Measurements from ENCODE around the gene OR1L1.

Gene OR1L1

DNA sequence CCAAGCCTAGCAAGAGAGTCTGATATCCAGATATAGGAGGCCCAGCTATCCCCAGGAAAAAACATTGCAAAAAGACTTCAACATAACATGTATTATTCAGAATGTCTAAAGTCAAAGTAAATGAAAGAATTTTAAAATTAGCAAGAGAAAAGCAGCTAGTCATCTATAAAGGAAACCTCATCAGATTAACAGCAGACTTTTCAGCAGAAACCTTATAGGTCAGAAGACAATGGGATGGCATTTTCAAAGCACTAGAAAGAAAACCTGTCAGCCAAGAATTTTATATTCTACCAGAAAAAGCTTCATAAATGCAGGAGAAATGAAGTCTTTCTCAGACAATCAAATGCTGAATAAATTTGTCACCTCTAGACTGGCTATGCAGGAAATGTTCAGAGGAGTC is 23.3 kb downstream of the OR1L1 start:
- in situ Hi-C loops (cut with MboI; ENCODE audit: low pct_unique_long_range_greater_than_20kb, low sequenced_read_pairs, unreplicated experiment): no loop called here
- DNase-seq (ENCODE audit: low spot score): no peak
- TF ChIP-seq, protein P1, sequence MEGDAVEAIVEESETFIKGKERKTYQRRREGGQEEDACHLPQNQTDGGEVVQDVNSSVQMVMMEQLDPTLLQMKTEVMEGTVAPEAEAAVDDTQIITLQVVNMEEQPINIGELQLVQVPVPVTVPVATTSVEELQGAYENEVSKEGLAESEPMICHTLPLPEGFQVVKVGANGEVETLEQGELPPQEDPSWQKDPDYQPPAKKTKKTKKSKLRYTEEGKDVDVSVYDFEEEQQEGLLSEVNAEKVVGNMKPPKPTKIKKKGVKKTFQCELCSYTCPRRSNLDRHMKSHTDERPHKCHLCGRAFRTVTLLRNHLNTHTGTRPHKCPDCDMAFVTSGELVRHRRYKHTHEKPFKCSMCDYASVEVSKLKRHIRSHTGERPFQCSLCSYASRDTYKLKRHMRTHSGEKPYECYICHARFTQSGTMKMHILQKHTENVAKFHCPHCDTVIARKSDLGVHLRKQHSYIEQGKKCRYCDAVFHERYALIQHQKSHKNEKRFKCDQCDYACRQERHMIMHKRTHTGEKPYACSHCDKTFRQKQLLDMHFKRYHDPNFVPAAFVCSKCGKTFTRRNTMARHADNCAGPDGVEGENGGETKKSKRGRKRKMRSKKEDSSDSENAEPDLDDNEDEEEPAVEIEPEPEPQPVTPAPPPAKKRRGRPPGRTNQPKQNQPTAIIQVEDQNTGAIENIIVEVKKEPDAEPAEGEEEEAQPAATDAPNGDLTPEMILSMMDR (IDR thresholded peaks at IDR 0.05; ENCODE audit: extremely low read depth, insufficient read depth, missing control alignments): no peak

DNA sequence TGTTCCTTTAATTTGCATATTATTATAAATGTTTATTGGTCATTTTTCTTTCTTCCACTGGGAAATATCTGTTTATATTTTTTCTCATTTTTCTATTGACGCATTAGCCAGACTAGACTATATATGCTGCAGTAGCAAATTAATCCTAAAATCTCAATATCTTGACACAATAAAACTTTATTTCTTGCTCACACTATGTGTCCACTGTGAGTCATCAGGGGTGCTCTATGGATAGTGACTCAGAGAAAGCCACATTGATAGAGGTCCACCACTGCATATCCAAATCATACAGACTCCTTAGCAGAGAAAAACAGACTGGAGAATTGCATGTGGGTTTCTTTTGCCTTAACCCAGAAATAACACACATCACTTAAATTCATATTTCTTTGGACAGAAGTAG is 34.2 kb downstream of the OR1L1 start:
- DNase-seq (ENCODE audit: low spot score): no peak
- in situ Hi-C loops (cut with MboI; ENCODE audit: low pct_unique_long_range_greater_than_20kb, low sequenced_read_pairs, unreplicated experiment): no loop called here
- TF ChIP-seq, protein P1 (IDR thresholded peaks at IDR 0.05; ENCODE audit: extremely low read depth, insufficient read depth, missing control alignments): no peak
